Left renal pelvis (tissue), 4 donors: Measurements from ENCODE around the gene RXRG. TPM values are rescaled to one million over a fixed set of nuclear protein-coding genes. Genes with fewer than 3 reads are reported as not detected.

Source experiments
- polyA plus RNA-seq, 4 donors: library from polyadenylated mRNA; unstranded; fragments of 120-200 nt; gene quantifications; one replicate each; pipeline ENCODE4 v1.2.1, GENCODE V29; 2013; ENCODE audit not compliant: insufficient read length in 4 of 4

RXRG gene
- polyA plus RNA-seq, 4 donors: 1.4 to 7.0 (median 2.6) TPM

Other genes starting within 250 kb of the RXRG start
- under 1 TPM in 1 of 4 donors, not detected in 3; 0.90 TPM for gene LMX1A, start 88.4 kb downstream of the RXRG start, polyA plus RNA-seq
- under 1 TPM in 1 of 4 donors, not detected in 3; 0.13 TPM for gene LRRC52, start 98.9 kb upstream of the RXRG start, polyA plus RNA-seq
- gene MGST3, start 186.1 kb upstream of the RXRG start, polyA plus RNA-seq: 100 to 1,000 TPM; 125 to 203 (median 192) TPM